GM19328 (cell line): Measurements from ENCODE around the gene FUOM.

Experiments used
- ATAC-seq: cut with Tn5 transposase; IDR thresholded peaks from one replicate; pipeline ENCODE4 v1.9.1; 2021; ENCODE audit warnings: mild to moderate bottlenecking, moderate library complexity; ENCODE audit not compliant: unreplicated experiment

The FUOM gene

GRCh38 chr10:133353202-133353959 is 4.4 kb downstream of the FUOM start:
- no peak for ATAC-seq

- ATAC-seq = no peak
Observed at GRCh38 chr10:133351408-133352318, 6.2 kb downstream of the FUOM start.

DNA sequence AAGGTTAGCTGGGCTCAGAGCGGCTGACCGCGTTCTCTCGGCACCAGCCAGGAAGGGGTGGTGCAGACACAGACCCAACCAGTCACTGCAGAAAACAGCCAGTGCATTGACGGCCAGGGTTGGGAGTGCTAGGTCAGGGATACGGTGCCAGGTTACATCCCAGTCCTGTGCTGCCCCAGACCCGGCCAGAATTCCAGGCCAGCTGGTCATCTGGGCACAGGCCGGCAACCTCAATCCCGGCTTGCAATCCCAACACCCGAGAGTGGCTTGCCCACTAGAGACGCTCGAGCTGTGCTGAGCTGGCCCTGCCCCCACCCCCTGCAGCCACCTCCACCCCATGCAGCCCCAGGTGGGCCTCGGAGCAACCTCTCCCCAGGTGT is 6.9 kb downstream of the FUOM start:
- ATAC-seq = no peak

GRCh38 chr10:133350283-133350949 is 7.4 kb downstream of the FUOM start:
- ATAC-seq = no peak

DNA sequence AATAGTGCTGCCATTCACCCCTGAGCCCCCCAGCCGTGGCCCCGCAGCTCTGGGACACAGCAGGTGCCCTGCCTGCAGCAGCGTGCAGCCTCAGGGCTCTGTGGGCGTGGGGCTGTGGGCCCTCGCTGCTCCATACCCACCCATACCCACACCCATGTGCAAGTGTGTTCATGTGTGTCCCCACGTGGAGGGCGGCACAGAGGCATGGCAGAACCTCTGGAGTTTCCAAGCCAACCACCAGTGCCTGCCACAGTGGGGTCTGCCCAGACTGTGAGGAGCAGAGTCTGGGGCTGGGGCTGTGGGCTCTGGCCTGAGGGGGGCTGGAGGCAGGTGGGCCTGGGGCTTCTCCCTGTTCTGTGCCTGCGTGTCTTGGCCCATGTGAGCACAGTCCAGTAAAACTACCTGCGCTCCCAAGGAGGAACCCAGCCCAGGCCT is 8.2 kb downstream of the FUOM start:
- ATAC-seq = no peak

- ATAC-seq = no peak
Observed at GRCh38 chr10:133349160-133349568, 8.7 kb downstream of the FUOM start.

DNA sequence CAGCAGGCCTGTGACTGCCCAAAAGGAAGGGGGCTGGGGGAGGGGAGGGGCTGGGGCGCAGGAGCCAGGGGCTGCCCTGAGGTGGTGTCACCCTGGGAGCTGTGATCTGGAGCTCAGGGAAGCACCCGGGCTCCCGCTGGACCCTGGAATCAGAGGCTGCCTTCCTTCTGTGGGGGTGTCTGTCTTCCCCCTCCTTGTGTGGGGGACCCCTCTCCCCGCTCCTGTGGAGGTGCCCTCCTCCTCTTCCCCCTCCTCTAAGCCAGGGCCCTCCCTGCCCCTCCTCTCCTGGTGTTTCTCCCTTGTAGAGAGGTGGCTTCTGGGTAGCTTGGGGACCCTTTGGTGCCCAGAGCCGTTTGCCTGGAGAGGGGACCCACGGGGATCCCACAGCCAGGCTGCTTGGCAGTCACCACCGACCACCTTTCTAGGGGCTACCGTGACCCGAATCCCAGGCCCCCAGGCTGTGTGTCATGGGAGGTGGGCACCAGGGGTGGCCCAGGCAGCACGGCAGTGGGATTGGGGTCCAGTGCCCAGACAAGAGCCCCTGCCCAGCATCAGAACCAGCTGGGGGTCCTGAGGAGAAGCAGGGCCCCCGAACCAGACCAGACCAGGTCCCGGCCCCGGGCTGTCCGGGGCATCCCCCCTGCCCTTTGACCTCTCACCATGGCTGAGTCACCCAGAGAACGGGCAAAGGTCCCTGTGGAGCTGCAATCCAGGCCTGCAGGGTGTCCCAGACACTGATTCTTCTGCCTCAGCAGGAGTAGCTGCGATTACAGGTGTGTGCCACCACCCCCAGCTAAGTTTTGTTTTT is 9.9 kb downstream of the FUOM start:
- ATAC-seq = no peak

- ATAC-seq = no peak
Observed at GRCh38 chr10:133346413-133346812, 11.4 kb downstream of the FUOM start.

DNA sequence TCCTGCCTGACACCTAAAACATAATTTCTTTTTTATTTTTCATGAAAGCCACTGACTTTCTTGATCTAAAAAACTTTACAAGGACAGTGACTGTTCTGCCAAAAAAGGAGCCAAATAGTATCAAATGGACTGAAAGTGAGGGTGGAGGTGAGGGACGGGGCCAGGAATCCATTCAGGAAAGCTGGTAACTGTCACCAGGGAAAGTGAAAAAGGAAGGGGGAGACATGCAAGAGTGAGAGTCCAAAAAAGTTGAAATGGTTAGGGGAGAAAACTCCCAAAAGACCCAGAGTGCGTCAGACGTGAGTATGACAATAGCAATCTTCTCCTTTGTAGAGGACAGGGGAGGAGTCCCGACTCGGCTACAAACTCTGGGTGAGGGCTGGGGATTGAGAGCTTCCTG is 13.6 kb downstream of the FUOM start:
- no peak for ATAC-seq

- ATAC-seq = no peak
Observed at GRCh38 chr10:133343558-133343957, 14.3 kb downstream of the FUOM start.

GRCh38 chr10:133342942-133343341 is 14.9 kb downstream of the FUOM start:
- ATAC-seq = no peak

DNA sequence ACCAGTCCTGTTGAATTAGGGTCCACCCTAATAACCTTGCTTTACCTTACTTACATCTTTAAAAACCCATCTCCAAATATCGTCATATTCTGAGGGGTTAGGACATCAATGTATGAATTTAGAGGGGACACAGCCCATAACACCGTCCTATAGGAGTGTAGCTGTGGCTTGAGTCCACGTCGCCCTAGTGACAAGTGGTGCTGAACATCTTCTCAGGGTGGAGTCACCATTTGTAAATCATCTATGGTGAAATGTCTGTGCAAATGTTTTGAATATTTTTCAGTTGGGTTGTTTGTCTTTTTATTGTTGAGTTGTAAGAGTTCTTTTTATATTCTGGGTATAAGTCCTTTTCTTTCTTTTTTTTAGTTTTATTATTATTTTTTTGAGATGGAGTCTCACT is 15.8 kb downstream of the FUOM start:
- ATAC-seq = no peak

- ATAC-seq = no peak
Observed at GRCh38 chr10:133339708-133340380, 18.0 kb downstream of the FUOM start.

DNA sequence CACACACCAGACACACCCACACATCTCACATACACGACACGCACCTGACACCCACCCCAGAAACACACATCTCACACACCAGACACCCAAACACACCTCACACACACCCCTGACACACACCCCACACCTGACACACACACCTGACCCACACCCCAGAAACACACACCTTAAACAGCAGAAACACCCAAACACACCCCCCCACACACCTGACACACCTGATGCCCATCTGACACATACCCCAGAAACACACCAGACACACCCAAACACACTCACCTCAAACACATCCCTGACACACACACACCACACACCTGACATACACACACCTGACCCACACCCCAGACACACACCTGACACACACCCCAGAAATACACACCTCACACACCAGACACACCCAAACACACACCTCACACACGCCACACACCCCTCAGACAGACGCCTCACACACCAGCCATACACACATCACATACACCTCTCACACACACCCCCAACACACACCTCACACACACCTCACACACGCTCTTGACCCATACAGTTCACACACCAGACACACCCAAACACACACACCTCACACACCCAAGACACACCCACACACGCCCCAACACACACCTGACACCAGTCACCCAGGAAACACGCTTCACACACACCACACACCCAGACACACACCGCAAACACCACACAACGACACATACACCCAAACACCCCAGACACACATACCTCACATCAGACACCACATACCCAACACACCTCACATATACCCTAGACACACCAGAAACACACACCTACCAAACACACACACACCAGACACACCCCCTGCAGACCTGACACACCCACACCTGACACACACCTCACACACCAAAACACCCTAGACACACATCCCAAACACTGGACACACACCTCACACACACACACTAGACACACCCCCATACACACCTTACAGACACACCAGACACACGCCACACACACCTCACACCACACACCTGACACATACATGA is 19.4 kb downstream of the FUOM start:
- ATAC-seq = no peak

DNA sequence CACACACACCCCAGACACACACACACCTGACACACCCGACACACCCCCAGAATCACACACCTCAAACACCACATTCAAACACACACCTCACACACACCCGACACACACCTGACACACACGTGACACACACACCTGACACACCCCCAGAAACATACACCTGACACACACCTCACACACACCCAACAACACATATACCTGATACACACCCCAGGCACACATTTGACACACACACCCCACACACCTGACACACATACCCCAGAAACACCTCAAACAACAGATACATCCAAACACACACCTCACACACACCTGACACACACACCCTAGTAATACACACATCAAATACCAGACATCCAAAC is 20.5 kb downstream of the FUOM start:
- no peak for ATAC-seq

DNA sequence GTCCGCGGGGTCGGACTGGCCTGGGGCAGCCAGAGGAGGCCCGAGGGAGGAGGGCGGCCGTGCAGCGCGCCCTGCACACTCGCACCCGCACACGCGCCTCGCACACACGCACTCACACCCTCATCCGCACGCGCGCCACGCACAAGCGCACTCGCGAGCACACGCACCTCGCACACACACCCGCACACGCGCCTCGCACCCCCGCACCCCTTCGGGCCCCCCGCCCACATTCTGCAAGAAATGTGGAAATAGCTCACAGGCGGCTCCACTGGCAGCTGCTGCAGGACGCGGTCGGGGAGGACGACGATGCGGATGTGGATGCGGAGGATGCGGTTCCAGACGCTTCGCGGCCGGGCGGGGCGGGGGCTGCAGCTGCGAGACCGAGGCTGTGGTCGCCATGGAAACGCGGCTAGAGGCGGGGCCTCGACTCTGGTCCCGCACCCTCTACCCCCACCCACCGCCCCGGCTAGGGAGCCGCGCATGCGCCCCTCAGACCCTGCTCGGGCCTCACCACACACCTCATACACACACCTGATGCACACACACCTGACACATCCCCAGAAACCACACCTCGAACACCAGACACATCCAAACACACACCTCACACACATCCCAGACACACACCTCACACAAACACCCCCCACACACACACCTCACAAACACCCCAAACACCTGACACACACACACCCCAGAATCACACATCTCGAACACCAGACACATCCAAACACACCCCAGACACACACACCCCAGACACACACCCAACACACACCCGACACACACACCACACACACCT is 21.0 kb downstream of the FUOM start, which contains the start of gene CALY:
Gene CALY, minus strand, starts transcription at position 320 of the 793 bp plus-strand sequence. CDS start 7,907 bp downstream, outside the sequence.
- ATAC-seq = no peak

GRCh38 chr10:133336118-133336576 is 21.7 kb downstream of the FUOM start:
- ATAC-seq = no peak
